ENCODE data around the gene ITPKB.
A peak's percentile ranks its signal among the peaks of the same experiment; 100 is the strongest.

ITPKB gene

GRCh38 chr1:226645279-226645976 is 93.7 kb downstream of the ITPKB start:
- Histone ChIP-seq H2BK5ac (ENCODE audit: low read length) (no peak overlapping the region), H3K27me3 (ENCODE audit: control insufficient read depth in 3 of 3, insufficient read depth in 3 of 3, low read depth in 1 of 3, low read length in 3 of 3) (peaks cover 0 to 3% (median 0%) of the 10 kb centered on the region in 3 experiments), H3K36me3 (replicated peaks in 1 of 2; ENCODE audit: control insufficient read depth in 2 of 2, insufficient read depth in 2 of 2, low read length in 2 of 2) (peaks cover 12 to 23% of the 10 kb centered on the region in 2 donors), H3K9ac (ENCODE audit: low read depth, low read length, poor library complexity) (no peak overlapping the region), H3K4ac (ENCODE audit: low read length) (no peak overlapping the region), H3K9me3 (replicated peaks in 1 of 2; ENCODE audit: control insufficient read depth in 2 of 2, insufficient read depth in 1 of 2, low read depth in 1 of 2, low read length in 2 of 2) (peaks cover 0 to 4% of the 10 kb centered on the region in 2 donors), H4K8ac (ENCODE audit: low read depth, low read length) (no peak overlapping the region), H3K79me1 (ENCODE audit: low read depth, low read length) (no peaks in the 10 kb centered on the region), H3K18ac (ENCODE audit: low read length) (peak overlapping the region; percentile 78), H3K4me2 (ENCODE audit: insufficient read depth, low read length, poor library complexity, severe bottlenecking) (no peak overlapping the region), H3K4me3 (ENCODE audit: low read length in 2 of 2) (no peak overlapping the region), H2AK5ac (ENCODE audit: low read depth, low read length) (peak overlapping the region; percentile 48), H3K4me1 (ENCODE audit: control insufficient read depth in 2 of 2, insufficient read depth in 1 of 2, low read depth in 1 of 2, low read length in 2 of 2) (peaks cover 15 to 28% of the 10 kb centered on the region in 2 donors), H2BK15ac (ENCODE audit: low read length) (peak overlapping the region; percentile 57), H4K91ac (ENCODE audit: low read depth, low read length, poor library complexity) (no peak overlapping the region), H3K14ac (ENCODE audit: low read length) (no peak overlapping the region), H2BK12ac (ENCODE audit: low read length) (no peak overlapping the region), H2AFZ (ENCODE audit: low read length) (no peak overlapping the region), H2BK120ac (ENCODE audit: low read depth, low read length) (peak overlapping the region; percentile 55), H3K27ac (replicated peaks; ENCODE audit: low read length) (no peak overlapping the region), H3K23ac (ENCODE audit: low read depth, low read length, poor library complexity) (no peak overlapping the region)
- no CpG with 5 or more reads among the region's 10 CpGs for WGBS, 2 donors (ENCODE audit: extremely low coverage in 2 of 2, insufficient read length in 2 of 2, insufficient replicate concordance in 1 of 2)
- no peak for DNase-seq (ENCODE audit: low spot score)

- Histone ChIP-seq H2BK120ac (ENCODE audit: low read depth, low read length) (peak overlapping the region; percentile 55), H3K14ac (ENCODE audit: low read length) (peak overlapping the region; percentile 49), H2BK15ac (ENCODE audit: low read length) (peak overlapping the region; percentile 91), H3K36me3 (replicated peaks in 1 of 2; ENCODE audit: control insufficient read depth in 2 of 2, insufficient read depth in 2 of 2, low read length in 2 of 2) (peaks cover 12 to 26% of the 10 kb centered on the region in 2 donors), H2BK5ac (ENCODE audit: low read length) (peak overlapping the region; percentile 39), H3K27ac (replicated peaks; ENCODE audit: low read length) (no peak overlapping the region), H3K4me1 (ENCODE audit: control insufficient read depth in 2 of 2, insufficient read depth in 1 of 2, low read depth in 1 of 2, low read length in 2 of 2) (peaks cover 12 to 27% of the 10 kb centered on the region in 2 donors), H4K8ac (ENCODE audit: low read depth, low read length) (no peak overlapping the region), H3K4me2 (ENCODE audit: insufficient read depth, low read length, poor library complexity, severe bottlenecking) (no peak overlapping the region), H4K91ac (ENCODE audit: low read depth, low read length, poor library complexity) (peak overlapping the region; percentile 31), H3K27me3 (ENCODE audit: control insufficient read depth in 3 of 3, insufficient read depth in 3 of 3, low read depth in 1 of 3, low read length in 3 of 3) (peaks cover 0 to 3% (median 0%) of the 10 kb centered on the region in 3 experiments), H2BK12ac (ENCODE audit: low read length) (no peak overlapping the region), H3K23ac (ENCODE audit: low read depth, low read length, poor library complexity) (peak overlapping the region; percentile 39), H3K4ac (ENCODE audit: low read length) (no peak overlapping the region), H2AFZ (ENCODE audit: low read length) (no peak overlapping the region), H3K9ac (ENCODE audit: low read depth, low read length, poor library complexity) (no peak overlapping the region), H2AK5ac (ENCODE audit: low read depth, low read length) (peak overlapping the region; percentile 48), H3K18ac (ENCODE audit: low read length) (peak overlapping the region; percentile 78), H3K4me3 (ENCODE audit: low read length in 2 of 2) (peak overlapping the region in 1 of 2 donors; percentile 12), H3K9me3 (replicated peaks in 1 of 2; ENCODE audit: control insufficient read depth in 2 of 2, insufficient read depth in 1 of 2, low read depth in 1 of 2, low read length in 2 of 2) (peaks cover 0 to 4% of the 10 kb centered on the region in 2 donors), H3K79me1 (ENCODE audit: low read depth, low read length) (no peaks in the 10 kb centered on the region)
- no CpG with 5 or more reads among the region's 10 CpGs for WGBS, 2 donors (ENCODE audit: extremely low coverage in 2 of 2, insufficient read length in 2 of 2, insufficient replicate concordance in 1 of 2)
- no peak for DNase-seq (ENCODE audit: low spot score)
Measured at GRCh38 chr1:226644541-226645176, 94.4 kb downstream of the ITPKB start.

DNA sequence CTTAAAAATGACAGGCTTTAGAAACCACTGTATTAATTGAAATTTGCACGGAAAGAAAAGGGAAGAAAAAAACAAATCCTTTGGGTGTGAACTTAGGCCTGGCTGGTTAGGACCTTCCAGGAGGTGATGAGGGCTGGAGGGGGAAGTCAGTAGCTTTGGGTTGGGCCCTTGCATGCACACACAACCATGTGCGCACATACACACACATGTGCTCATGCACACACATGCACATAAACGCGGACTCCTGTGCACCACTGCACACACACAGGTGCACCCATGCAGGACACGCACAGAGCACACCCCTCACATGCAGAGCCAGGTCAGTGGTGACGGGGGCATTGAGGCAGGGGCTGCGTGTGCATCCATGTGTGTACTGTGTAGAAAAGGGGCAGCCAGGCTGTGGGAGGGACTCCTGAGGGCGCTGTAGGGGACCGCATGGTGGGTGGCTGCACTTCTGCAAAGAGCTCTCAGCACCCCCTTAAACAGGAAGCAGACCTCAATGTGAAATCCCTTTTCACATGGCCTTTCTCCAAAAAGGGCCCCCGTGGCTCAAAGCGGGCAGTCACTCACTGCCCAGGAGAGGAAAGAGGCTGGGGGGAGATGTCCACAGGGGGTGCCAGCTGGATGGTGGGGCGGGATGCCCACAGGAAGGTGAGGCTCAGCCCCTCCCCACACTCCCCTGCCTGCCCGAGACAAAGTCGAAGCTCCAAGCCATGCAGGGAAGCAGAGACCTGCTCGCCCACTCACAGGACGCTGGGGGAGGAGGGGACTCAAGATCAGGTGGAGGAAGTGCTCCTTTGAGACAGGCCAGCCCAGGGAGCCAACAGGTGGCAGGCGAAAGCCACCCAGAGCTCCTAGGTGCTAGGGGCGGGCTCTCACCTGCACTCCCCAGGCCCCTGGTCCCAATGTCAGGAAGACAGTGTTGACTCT is 95.2 kb downstream of the ITPKB start:
- Histone ChIP-seq H3K4me2 (ENCODE audit: insufficient read depth, low read length, poor library complexity, severe bottlenecking) (no peak overlapping the region), H3K36me3 (replicated peaks in 1 of 2; ENCODE audit: control insufficient read depth in 2 of 2, insufficient read depth in 2 of 2, low read length in 2 of 2) (peaks cover 8 to 23% of the 10 kb centered on the region in 2 donors)
- no CpG with 5 or more reads among the region's 18 CpGs for WGBS, 2 donors (ENCODE audit: extremely low coverage in 2 of 2, insufficient read length in 2 of 2, insufficient replicate concordance in 1 of 2)

More for the DNA sequence above, 95.2 kb downstream of the ITPKB start:
- Histone ChIP-seq H3K9me3 (replicated peaks in 1 of 2; ENCODE audit: control insufficient read depth in 2 of 2, insufficient read depth in 1 of 2, low read depth in 1 of 2, low read length in 2 of 2) (no peaks in the 10 kb centered on the region), H3K9ac (ENCODE audit: low read depth, low read length, poor library complexity) (no peak overlapping the region), H2BK15ac (ENCODE audit: low read length) (peak overlapping the region; percentile 91), H4K91ac (ENCODE audit: low read depth, low read length, poor library complexity) (peak overlapping the region; percentile 31), H3K14ac (ENCODE audit: low read length) (peak overlapping the region; percentile 79), H3K27me3 (ENCODE audit: control insufficient read depth in 3 of 3, insufficient read depth in 3 of 3, low read depth in 1 of 3, low read length in 3 of 3) (no peaks in the 10 kb centered on the region), H4K8ac (ENCODE audit: low read depth, low read length) (peak overlapping the region; percentile 52), H2AK5ac (ENCODE audit: low read depth, low read length) (peak overlapping the region; percentile 48), H3K23ac (ENCODE audit: low read depth, low read length, poor library complexity) (peak overlapping the region; percentile 90), H3K4ac (ENCODE audit: low read length) (peak overlapping the region; percentile 81), H2BK120ac (ENCODE audit: low read depth, low read length) (no peak overlapping the region), H3K4me1 (ENCODE audit: control insufficient read depth in 2 of 2, insufficient read depth in 1 of 2, low read depth in 1 of 2, low read length in 2 of 2) (peaks cover 12 to 23% of the 10 kb centered on the region in 2 donors), H2AFZ (ENCODE audit: low read length) (no peak overlapping the region), H2BK12ac (ENCODE audit: low read length) (peak overlapping the region; percentile 67), H3K27ac (replicated peaks; ENCODE audit: low read length) (peak overlapping the region; percentile 21), H3K4me3 (ENCODE audit: low read length in 2 of 2) (peak overlapping the region in 1 of 2 donors; percentile 60), H3K79me1 (ENCODE audit: low read depth, low read length) (no peaks in the 10 kb centered on the region), H3K18ac (ENCODE audit: low read length) (peak overlapping the region; percentile 82), H2BK5ac (ENCODE audit: low read length) (peak overlapping the region; percentile 71)
- no peak for DNase-seq (ENCODE audit: low spot score)
